Skeletal muscle tissue (tissue), 4 donors: ENCODE measurements around the gene ISOC2. TPM values are rescaled to one million over a fixed set of nuclear protein-coding genes. Genes with fewer than 3 reads are reported as not detected.

Source experiments
- H3K27ac ChIP-seq: one replicate; pipeline ENCODE4 v1.7.0; 2013; ENCODE audit warnings: mild to moderate bottlenecking, low read depth, low read length, inconsistent platforms
- H3K27me3 ChIP-seq, 3 donors: one replicate each; pipeline ENCODE4 v1.7.0; 2013; ENCODE audit warnings: low read length in 3 of 3; ENCODE audit not compliant: control insufficient read depth in 3 of 3, insufficient read depth in 3 of 3
- H3K36me3 ChIP-seq, 3 donors: one replicate each; pipeline ENCODE4 v1.7.0; 2013; ENCODE audit warnings: low read length in 3 of 3; ENCODE audit not compliant: control insufficient read depth in 3 of 3, insufficient read depth in 3 of 3
- H3K4me1 ChIP-seq, 3 donors: one replicate each; pipeline ENCODE4 v1.7.0; 2013; ENCODE audit warnings: low read length in 3 of 3, mild to moderate bottlenecking in 3 of 3; ENCODE audit not compliant: control insufficient read depth in 3 of 3, insufficient read depth in 3 of 3
- H3K4me3 ChIP-seq, 3 donors: one replicate each; pipeline ENCODE4 v1.7.0; 2013; ENCODE audit warnings: low read length in 3 of 3
- H3K9ac ChIP-seq, 3 donors: one replicate each; pipeline ENCODE4 v1.7.0; 2013; ENCODE audit warnings: low read length in 3 of 3, mild to moderate bottlenecking in 3 of 3, moderate library complexity in 2 of 3, low read depth in 1 of 3
- H3K9me3 ChIP-seq, 3 donors: one replicate each; pipeline ENCODE4 v1.7.0; 2013; ENCODE audit warnings: low read length in 3 of 3; ENCODE audit not compliant: control insufficient read depth in 3 of 3
- total RNA-seq: library from RNA; depleted of rRNA; stranded (reverse); fragments of >200 nt; gene quantifications from one replicate; pipeline ENCODE4 v1.2.3, GENCODE V29; 2014
- donor health status: Osteomylitis.

The ISOC2 gene
- total RNA-seq, 1 donor from 2014 or later, result 25.1 TPM

- no peak overlapping the region for H3K27ac ChIP-seq
- H3K36me3 ChIP-seq, result no peaks in the 10 kb centered on the region
- no peak overlapping the region for H3K4me3 ChIP-seq
- H3K9ac ChIP-seq, result no peak overlapping the region
- H3K4me1 ChIP-seq, result peaks cover 3 to 11% (median 3%) of the 10 kb centered on the region in 3 donors
- H3K27me3 ChIP-seq, result peaks cover 78 to 82% (median 80%) of the 10 kb centered on the region in 3 donors
- no peaks in the 10 kb centered on the region for H3K9me3 ChIP-seq
Measured at GRCh38 chr19:55441692-55442321, 19.6 kb downstream of the ISOC2 start.

- no peak overlapping the region for H3K27ac ChIP-seq
- no peak overlapping the region for H3K9ac ChIP-seq
- H3K4me1 ChIP-seq, result peaks cover 3 to 11% (median 3%) of the 10 kb centered on the region in 3 donors
- H3K4me3 ChIP-seq, result no peak overlapping the region
- no peaks in the 10 kb centered on the region for H3K36me3 ChIP-seq
- peaks cover 77 to 78% (median 78%) of the 10 kb centered on the region in 3 donors for H3K27me3 ChIP-seq
- no peaks in the 10 kb centered on the region for H3K9me3 ChIP-seq
Measured at GRCh38 chr19:55441319-55441691, 20.1 kb downstream of the ISOC2 start.

- Histone ChIP-seq H3K9ac (no peak overlapping the region), H3K36me3 (no peaks in the 10 kb centered on the region), H3K4me1 (peaks cover 3 to 11% (median 3%) of the 10 kb centered on the region in 3 donors), H3K9me3 (no peaks in the 10 kb centered on the region), H3K27ac (no peak overlapping the region), H3K27me3 (peaks cover 72 to 76% (median 74%) of the 10 kb centered on the region in 3 donors), H3K4me3 (no peak overlapping the region)
Measured at GRCh38 chr19:55440411-55441105, 20.9 kb downstream of the ISOC2 start.

DNA sequence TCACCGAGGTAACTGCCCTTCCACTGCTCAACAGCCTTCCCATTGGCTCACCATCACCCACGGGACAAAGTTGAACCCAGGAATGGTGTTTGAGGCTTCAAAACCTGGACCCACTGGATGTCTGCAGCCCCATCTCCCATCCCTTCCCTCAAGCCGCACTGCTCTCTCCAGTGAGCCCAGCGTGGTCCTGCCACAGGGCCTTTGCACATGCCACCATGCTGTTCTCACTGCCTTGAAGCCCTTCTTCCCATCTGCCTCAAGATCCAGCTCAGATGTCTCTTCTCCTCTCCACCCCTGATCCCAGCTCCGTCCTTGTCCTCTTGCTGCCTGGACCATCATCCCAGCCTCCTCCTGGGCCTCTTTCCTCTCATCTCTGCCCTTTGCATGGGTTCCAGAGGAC is 22.4 kb downstream of the ISOC2 start:
- H3K36me3 ChIP-seq, result no peaks in the 10 kb centered on the region
- H3K27me3 ChIP-seq, result peaks cover 70 to 76% (median 71%) of the 10 kb centered on the region in 3 donors

GRCh38 chr19:55437410-55437809 is 24.0 kb downstream of the ISOC2 start:
- no peaks in the 10 kb centered on the region for H3K36me3 ChIP-seq
- peaks cover 3 to 11% (median 3%) of the 10 kb centered on the region in 3 donors for H3K4me1 ChIP-seq
- no peak overlapping the region for H3K9ac ChIP-seq
- no peak overlapping the region for H3K4me3 ChIP-seq
- H3K27ac ChIP-seq, result no peak overlapping the region
- peaks cover 73 to 83% (median 74%) of the 10 kb centered on the region in 3 donors for H3K27me3 ChIP-seq
- no peaks in the 10 kb centered on the region for H3K9me3 ChIP-seq

More for the DNA sequence above, 22.4 kb downstream of the ISOC2 start:
- no peak overlapping the region for H3K27ac ChIP-seq
- peaks cover 3 to 11% (median 3%) of the 10 kb centered on the region in 3 donors for H3K4me1 ChIP-seq
- H3K9ac ChIP-seq, result no peak overlapping the region
- no peaks in the 10 kb centered on the region for H3K9me3 ChIP-seq
- no peak overlapping the region for H3K4me3 ChIP-seq

DNA sequence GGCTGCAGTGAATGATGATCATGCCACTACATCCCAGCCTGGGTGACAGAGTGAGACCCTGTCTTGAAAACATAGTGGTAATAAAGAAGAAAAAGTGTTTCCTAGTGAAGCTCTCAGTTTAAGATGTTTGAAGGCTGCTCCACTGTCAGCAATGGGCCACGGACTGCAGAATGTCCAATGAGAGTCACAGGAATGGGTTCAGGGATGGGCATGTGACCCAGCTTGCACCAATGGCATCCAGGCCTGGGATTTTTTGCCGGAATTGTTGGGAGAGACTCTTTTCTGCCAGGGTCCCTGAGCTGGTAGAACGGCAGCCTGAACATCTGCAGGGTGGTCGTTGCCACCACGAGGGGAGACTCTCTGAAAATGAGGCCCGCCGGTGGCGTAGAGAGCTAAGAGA is 24.6 kb downstream of the ISOC2 start:
- H3K4me3 ChIP-seq, result no peak overlapping the region
- H3K9me3 ChIP-seq, result no peaks in the 10 kb centered on the region
- H3K9ac ChIP-seq, result no peak overlapping the region
- H3K27ac ChIP-seq, result no peak overlapping the region
- peaks cover 76 to 86% (median 77%) of the 10 kb centered on the region in 3 donors for H3K27me3 ChIP-seq
- no peaks in the 10 kb centered on the region for H3K36me3 ChIP-seq
- peaks cover 3 to 11% (median 3%) of the 10 kb centered on the region in 3 donors for H3K4me1 ChIP-seq

GRCh38 chr19:55435020-55435419 is 26.4 kb downstream of the ISOC2 start:
- peaks cover 76 to 86% (median 77%) of the 10 kb centered on the region in 3 donors for H3K27me3 ChIP-seq

DNA sequence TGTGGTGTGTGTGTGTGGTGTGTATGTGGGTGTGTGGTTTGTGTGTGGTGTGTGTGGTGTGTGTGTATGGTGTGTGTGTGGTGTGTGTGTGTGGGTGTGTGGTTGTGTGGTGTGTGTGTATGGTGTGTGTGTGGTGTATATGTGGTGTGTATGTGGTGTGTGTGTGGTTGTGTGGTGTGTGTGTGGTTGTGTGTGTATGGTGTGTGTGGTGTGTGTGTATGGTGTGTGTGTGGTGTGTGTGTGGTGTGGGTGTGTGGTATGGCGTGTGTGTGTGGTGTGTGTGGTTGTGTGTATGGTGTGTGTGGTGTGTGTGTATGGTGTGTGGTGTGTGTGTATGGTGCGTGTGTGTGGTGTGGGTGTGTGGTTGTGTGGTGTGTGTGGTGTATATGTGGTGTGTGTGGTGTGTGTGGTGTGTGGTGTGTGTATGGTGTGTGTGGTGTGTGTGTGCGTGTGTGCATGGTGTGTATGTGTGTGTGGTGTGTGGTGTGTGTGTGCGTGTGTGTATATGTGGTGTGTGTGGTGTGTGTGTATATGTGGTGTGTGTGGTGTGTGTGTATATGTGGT is 27.0 kb downstream of the ISOC2 start:
- no peak overlapping the region for H3K27ac ChIP-seq
- H3K9ac ChIP-seq, result no peak overlapping the region
- H3K4me1 ChIP-seq, result no peaks in the 10 kb centered on the region
- H3K9me3 ChIP-seq, result no peaks in the 10 kb centered on the region
- H3K36me3 ChIP-seq, result no peaks in the 10 kb centered on the region
- peaks cover 72 to 88% (median 77%) of the 10 kb centered on the region in 3 donors for H3K27me3 ChIP-seq
- no peak overlapping the region for H3K4me3 ChIP-seq

More at GRCh38 chr19:55435020-55435419, 26.4 kb downstream of the ISOC2 start:
- Histone ChIP-seq H3K9ac (no peak overlapping the region), H3K4me1 (no peaks in the 10 kb centered on the region), H3K36me3 (no peaks in the 10 kb centered on the region), H3K9me3 (no peaks in the 10 kb centered on the region), H3K27ac (no peak overlapping the region), H3K4me3 (no peak overlapping the region)

- H3K4me3 ChIP-seq, result no peak overlapping the region
- no peaks in the 10 kb centered on the region for H3K4me1 ChIP-seq
- H3K27me3 ChIP-seq, result peaks cover 72 to 87% (median 72%) of the 10 kb centered on the region in 3 donors
- no peak overlapping the region for H3K9ac ChIP-seq
- no peak overlapping the region for H3K27ac ChIP-seq
- no peaks in the 10 kb centered on the region for H3K9me3 ChIP-seq
- H3K36me3 ChIP-seq, result no peaks in the 10 kb centered on the region
Measured at GRCh38 chr19:55433292-55433691, 28.1 kb downstream of the ISOC2 start.
